Measurements from ENCODE around the gene HPSE2.

Gene HPSE2

GRCh38 chr10:98483658-98484057 is 752.0 kb downstream of the HPSE2 start:
- Histone ChIP-seq H3K4me1 (ENCODE audit: control insufficient read depth, insufficient read depth, low read length) (no peaks in the 10 kb centered on the region), H3K9me3 (ENCODE audit: control insufficient read depth, low read length) (no peaks in the 10 kb centered on the region), H3K4me3 (ENCODE audit: insufficient read depth, low read depth, low read length) (no peak overlapping the region), H3K36me3 (ENCODE audit: control insufficient read depth, insufficient read depth, low read length) (no peaks in the 10 kb centered on the region), H3K27me3 (ENCODE audit: control insufficient read depth, insufficient read depth, low read length, poor library complexity, severe bottlenecking) (no peaks in the 10 kb centered on the region), H3K27ac (ENCODE audit: insufficient read depth, low read depth, low read length, poor library complexity, severe bottlenecking) (no peak overlapping the region)

GRCh38 chr10:98482096-98482495 is 753.6 kb downstream of the HPSE2 start:
- WGBS, 2 experiments = 97 to 99% methylated on average over 2 of the region's 2 CpGs
- no peak overlapping the region for H3K27ac ChIP-seq (ENCODE audit: insufficient read depth, low read depth, low read length, poor library complexity, severe bottlenecking)
- no peaks in the 10 kb centered on the region for H3K27me3 ChIP-seq (ENCODE audit: control insufficient read depth, insufficient read depth, low read length, poor library complexity, severe bottlenecking)
- no peaks in the 10 kb centered on the region for H3K4me1 ChIP-seq (ENCODE audit: control insufficient read depth, insufficient read depth, low read length)
- H3K4me3 ChIP-seq (ENCODE audit: insufficient read depth, low read depth, low read length) = no peak overlapping the region
- H3K9me3 ChIP-seq (ENCODE audit: control insufficient read depth, low read length) = no peaks in the 10 kb centered on the region
- H3K36me3 ChIP-seq (ENCODE audit: control insufficient read depth, insufficient read depth, low read length) = no peaks in the 10 kb centered on the region

GRCh38 chr10:98481404-98481945 is 754.2 kb downstream of the HPSE2 start:
- WGBS, 2 experiments = 95 to 96% methylated on average over 5 of the region's 5 CpGs
- Histone ChIP-seq H3K4me1 (ENCODE audit: control insufficient read depth, insufficient read depth, low read length) (no peaks in the 10 kb centered on the region), H3K27ac (ENCODE audit: insufficient read depth, low read depth, low read length, poor library complexity, severe bottlenecking) (no peak overlapping the region), H3K4me3 (ENCODE audit: insufficient read depth, low read depth, low read length) (no peak overlapping the region), H3K9me3 (ENCODE audit: control insufficient read depth, low read length) (no peaks in the 10 kb centered on the region), H3K36me3 (ENCODE audit: control insufficient read depth, insufficient read depth, low read length) (no peaks in the 10 kb centered on the region), H3K27me3 (ENCODE audit: control insufficient read depth, insufficient read depth, low read length, poor library complexity, severe bottlenecking) (no peaks in the 10 kb centered on the region)

- no peaks in the 10 kb centered on the region for H3K4me1 ChIP-seq (ENCODE audit: control insufficient read depth, insufficient read depth, low read length)
- no peak overlapping the region for H3K27ac ChIP-seq (ENCODE audit: insufficient read depth, low read depth, low read length, poor library complexity, severe bottlenecking)
- 84 to 88% methylated on average over 6 of the region's 6 CpGs for WGBS, 2 experiments
Observed at GRCh38 chr10:98478430-98479222, 757.0 kb downstream of the HPSE2 start.

GRCh38 chr10:98477861-98478260 is 757.8 kb downstream of the HPSE2 start:
- Histone ChIP-seq H3K27me3 (ENCODE audit: control insufficient read depth, insufficient read depth, low read length, poor library complexity, severe bottlenecking) (no peaks in the 10 kb centered on the region), H3K4me3 (ENCODE audit: insufficient read depth, low read depth, low read length) (no peak overlapping the region), H3K4me1 (ENCODE audit: control insufficient read depth, insufficient read depth, low read length) (no peaks in the 10 kb centered on the region)

More at GRCh38 chr10:98478430-98479222, 757.0 kb downstream of the HPSE2 start:
- Histone ChIP-seq H3K9me3 (ENCODE audit: control insufficient read depth, low read length) (no peaks in the 10 kb centered on the region), H3K36me3 (ENCODE audit: control insufficient read depth, insufficient read depth, low read length) (no peaks in the 10 kb centered on the region), H3K27me3 (ENCODE audit: control insufficient read depth, insufficient read depth, low read length, poor library complexity, severe bottlenecking) (no peaks in the 10 kb centered on the region), H3K4me3 (ENCODE audit: insufficient read depth, low read depth, low read length) (no peak overlapping the region)

GRCh38 chr10:98474628-98475027 is 761.0 kb downstream of the HPSE2 start:
- no peaks in the 10 kb centered on the region for H3K36me3 ChIP-seq (ENCODE audit: control insufficient read depth, insufficient read depth, low read length)
- H3K27me3 ChIP-seq (ENCODE audit: control insufficient read depth, insufficient read depth, low read length, poor library complexity, severe bottlenecking) = no peaks in the 10 kb centered on the region
- no peak overlapping the region for H3K4me3 ChIP-seq (ENCODE audit: insufficient read depth, low read depth, low read length)
- no peak overlapping the region for H3K27ac ChIP-seq (ENCODE audit: insufficient read depth, low read depth, low read length, poor library complexity, severe bottlenecking)
- peaks cover 10% of the 10 kb centered on the region for H3K4me1 ChIP-seq (ENCODE audit: control insufficient read depth, insufficient read depth, low read length)
- H3K9me3 ChIP-seq (ENCODE audit: control insufficient read depth, low read length) = no peaks in the 10 kb centered on the region

More at GRCh38 chr10:98477861-98478260, 757.8 kb downstream of the HPSE2 start:
- Histone ChIP-seq H3K9me3 (ENCODE audit: control insufficient read depth, low read length) (no peaks in the 10 kb centered on the region), H3K36me3 (ENCODE audit: control insufficient read depth, insufficient read depth, low read length) (no peaks in the 10 kb centered on the region), H3K27ac (ENCODE audit: insufficient read depth, low read depth, low read length, poor library complexity, severe bottlenecking) (no peak overlapping the region)

GRCh38 chr10:98472196-98472595 is 763.5 kb downstream of the HPSE2 start:
- Histone ChIP-seq H3K9me3 (ENCODE audit: control insufficient read depth, low read length) (no peaks in the 10 kb centered on the region), H3K36me3 (ENCODE audit: control insufficient read depth, insufficient read depth, low read length) (no peaks in the 10 kb centered on the region), H3K4me1 (ENCODE audit: control insufficient read depth, insufficient read depth, low read length) (peaks cover 14% of the 10 kb centered on the region), H3K27ac (ENCODE audit: insufficient read depth, low read depth, low read length, poor library complexity, severe bottlenecking) (no peak overlapping the region), H3K4me3 (ENCODE audit: insufficient read depth, low read depth, low read length) (no peak overlapping the region), H3K27me3 (ENCODE audit: control insufficient read depth, insufficient read depth, low read length, poor library complexity, severe bottlenecking) (peaks cover 14% of the 10 kb centered on the region)
- WGBS, 2 experiments = 22 to 25% methylated on average over 3 to 4 of the region's 4 CpGs

- Histone ChIP-seq H3K27ac (ENCODE audit: insufficient read depth, low read depth, low read length, poor library complexity, severe bottlenecking) (no peak overlapping the region), H3K4me3 (ENCODE audit: insufficient read depth, low read depth, low read length) (no peak overlapping the region), H3K4me1 (ENCODE audit: control insufficient read depth, insufficient read depth, low read length) (peaks cover 19% of the 10 kb centered on the region), H3K27me3 (ENCODE audit: control insufficient read depth, insufficient read depth, low read length, poor library complexity, severe bottlenecking) (peaks cover 14% of the 10 kb centered on the region), H3K36me3 (ENCODE audit: control insufficient read depth, insufficient read depth, low read length) (no peaks in the 10 kb centered on the region), H3K9me3 (ENCODE audit: control insufficient read depth, low read length) (no peaks in the 10 kb centered on the region)
- WGBS, 2 experiments = 92 to 97% methylated on average over 5 of the region's 5 CpGs
Observed at GRCh38 chr10:98470850-98471249, 764.8 kb downstream of the HPSE2 start.

- Histone ChIP-seq H3K36me3 (ENCODE audit: control insufficient read depth, insufficient read depth, low read length) (no peaks in the 10 kb centered on the region), H3K27ac (ENCODE audit: insufficient read depth, low read depth, low read length, poor library complexity, severe bottlenecking) (no peak overlapping the region), H3K9me3 (ENCODE audit: control insufficient read depth, low read length) (no peaks in the 10 kb centered on the region), H3K27me3 (ENCODE audit: control insufficient read depth, insufficient read depth, low read length, poor library complexity, severe bottlenecking) (peaks cover 14% of the 10 kb centered on the region), H3K4me1 (ENCODE audit: control insufficient read depth, insufficient read depth, low read length) (peaks cover 19% of the 10 kb centered on the region), H3K4me3 (ENCODE audit: insufficient read depth, low read depth, low read length) (no peak overlapping the region)
- WGBS, 2 experiments = 85 to 93% methylated on average over 2 of the region's 2 CpGs
Observed at GRCh38 chr10:98469001-98469931, 766.4 kb downstream of the HPSE2 start.

Measured in ectodermal cell (in vitro differentiated cells).